Heart left ventricle (tissue), 16 donors: Measurements from ENCODE around the gene TEX10. TPM values are rescaled to one million over a fixed set of nuclear protein-coding genes. Genes with fewer than 3 reads are reported as not detected.

ENCODE experiments used
- ATAC-seq, 4 donors: fragments of 200-7000 bp; cut with Tn5 transposase; one replicate each; pipeline ENCODE4 v1.9.1; 2020 to 2022; ENCODE audit warnings: moderate library complexity in 4 of 4, mild to moderate bottlenecking in 3 of 4, moderate number of reproducible peaks in 1 of 4
- DNase-seq, 5 donors: peaks; one replicate each; pipeline ENCODE4 v3.0.0-alpha.2; 2020
- H3K27ac ChIP-seq, 12 donors: fragments of 200-600 bp; sonication (generic) in 4 of 12; one replicate each; pipeline versions ENCODE4 v1.5.0 to v1.8.0; 2016 to 2022; ENCODE audit warnings: mild to moderate bottlenecking in 2 of 12
- H3K27me3 ChIP-seq, 9 donors: fragments of 200-600 bp; sonication (generic) in 2 of 9; one replicate each; pipeline versions ENCODE4 v1.5.1 to v1.8.0; 2016 to 2022; ENCODE audit warnings: mild to moderate bottlenecking in 3 of 9
- H3K36me3 ChIP-seq, 9 donors: fragments of 200-600 bp; sonication (generic) in 2 of 9; one replicate each; pipeline versions ENCODE4 v1.5.0 to v1.8.0; 2018 to 2022; ENCODE audit warnings: mild to moderate bottlenecking in 2 of 9
- H3K4me1 ChIP-seq, 12 donors: fragments of 200-600 bp; sonication (generic) in 4 of 12; one replicate each; pipeline versions ENCODE4 v1.5.0 to v1.8.0; 2016 to 2022; ENCODE audit warnings: mild to moderate bottlenecking in 3 of 12
- H3K4me3 ChIP-seq, 12 donors: fragments of 200-600 bp; sonication (generic) in 4 of 12; one replicate each; pipeline versions ENCODE4 v1.5.0 to v1.8.0; 2017 to 2022; ENCODE audit warnings: mild to moderate bottlenecking in 9 of 12, moderate library complexity in 4 of 12
- H3K9me3 ChIP-seq, 12 donors: fragments of 200-600 bp; sonication (generic) in 4 of 12; one replicate each; pipeline versions ENCODE4 v1.5.0 to v1.8.0; 2016 to 2022; ENCODE audit warnings: mild to moderate bottlenecking in 1 of 12
- CTCF ChIP-seq, 12 donors: fragments of 200-600 bp; sonication (generic) in 4 of 12; IDR thresholded peaks; one replicate each; pipeline versions ENCODE4 v1.5.0 to v1.8.0; 2018 to 2022; ENCODE audit warnings: antibody characterized with exemption in 12 of 12, mild to moderate bottlenecking in 5 of 12
- POLR2A ChIP-seq, 2 donors: fragments of 450-650 bp; IDR thresholded peaks; one replicate each; pipeline ENCODE4 v1.6.1; 2017; ENCODE audit warnings: antibody characterized with exemption in 2 of 2, mild to moderate bottlenecking in 2 of 2, moderate library complexity in 2 of 2
- WGBS, 4 donors: extraction: QIAGEN DNeasy Blood & Tissue Kit in 2 of 4; methylation state at CpG; one replicate each; pipeline versions ENCODE4 v1.1.5 to v1.1.7; 2013 to 2018; 5-methylcytosine and 5-hydroxymethylcytosine counted together
- intact Hi-C, 10 donors: fragments of 100-400 bp; cut with DNase I; formaldehyde crosslinking; loops; one replicate each; pipeline versions ENCODE4 v1.11.1 to v1.14.2; 2022
- polyA plus RNA-seq, 2 donors: library from polyadenylated mRNA; stranded (reverse); fragments of 200-250 nt; gene quantifications; one replicate each; pipeline ENCODE4 v1.2.3, GENCODE V29; 2013
- total RNA-seq, 9 donors: library from RNA; depleted of rRNA in 2 of 9; stranded (reverse); fragments of >200 nt in 2 of 9; fragmentation: NEBNext Ultra II Directional in 3 of 9; extraction: Animal tissue kit (Norgen Biotek cat#: 25700) in 3 of 9; gene quantifications; one replicate each; pipeline versions ENCODE4 v1.1.0 to v1.2.4, GENCODE V29; 2016 to 2023
- donor health status: ischemic (EF 13 %, LVEDD 7.1; RV severe dilation, severe dysfunction).
- donor health status: healthy with polysubstance abuse.
- donor health status: DM: no; HTN: yes; CAD: no.
- donor health status: DM: no; HTN: no; CAD: no.
- donor health status: ischemic (EF 25% LVEDD 6.9; RV normal size, moderate dysfunction).
- donor health status: ischemic (EF 25% LVEDD 5.7; RV mildly dilated, moderate dysfunction).
- donor health status: healthy.
- donor health status: DM: yes; HTN: yes; CAD: no.
- donor health status: ischemic (EF 35%, LVEDD 5.7; RV mildly dilated, moderate dysfunction).
- donor health status: nonischemic (EF 11% LVEDD 7.7; RV severe dilation, severe dysfunction).
- donor health status: DM: yes; HTN: yes; CAD: no.
- donor health status: PGD.
- donor health status: ischemic (EF 29% LVEDD 5.4; RV normal size, mild dysfunction).
- donor health status: nonischemic (EF 23%, LVEDD 6.1; RV moderate dilation, normal function).

Gene TEX10
- total and polyA plus RNA-seq, 11 donors = 2.7 to 10.6 (median 9.1) TPM

- ATAC-seq (no peak), DNase-seq (no peak)
- TF ChIP-seq POLR2A (IDR thresholded peaks at IDR 0.05) = no peak
- no peak for TF ChIP-seq CTCF (IDR thresholded peaks at IDR 0.05)
- Histone ChIP-seq H3K27ac (no peak overlapping the region), H3K9me3 (no peaks in the 10 kb centered on the region), H3K36me3 (peaks cover 0 to 59% (median 34%) of the 10 kb centered on the region in 9 donors), H3K4me1 (peaks cover 0 to 2% (median 0%) of the 10 kb centered on the region in 12 donors), H3K27me3 (no peaks in the 10 kb centered on the region), H3K4me3 (no peak overlapping the region)
- WGBS, 4 donors = 77 to 89% (median 83%) methylated on average over 1 of the region's 1 CpG
- intact Hi-C loops = loop anchor here in 1 of 10 donors (10.0 kb wide), 1 partner anchor 293 kb away; no protein-coding TSS in a partner anchor
Observed at GRCh38 chr9:100317706-100318105, 35.0 kb downstream of the TEX10 start.

GRCh38 chr9:100315561-100315960 is 37.2 kb downstream of the TEX10 start:
- Histone ChIP-seq H3K27ac (no peak overlapping the region), H3K4me1 (no peaks in the 10 kb centered on the region), H3K27me3 (no peaks in the 10 kb centered on the region), H3K9me3 (no peaks in the 10 kb centered on the region), H3K36me3 (peaks cover 0 to 48% (median 24%) of the 10 kb centered on the region in 9 donors), H3K4me3 (no peak overlapping the region)
- no peak for TF ChIP-seq POLR2A (IDR thresholded peaks at IDR 0.05)
- no peak for TF ChIP-seq CTCF (IDR thresholded peaks at IDR 0.05)
- ATAC-seq (no peak), DNase-seq (no peak)
- WGBS, 4 donors = 94 to 98% (median 96%) methylated on average over 4 of the region's 4 CpGs
- intact Hi-C loops = loop anchor here in 1 of 10 donors (10.0 kb wide), 1 partner anchor 291 kb away; no protein-coding TSS in a partner anchor

GRCh38 chr9:100309992-100310391 is 42.8 kb downstream of the TEX10 start:
- ATAC-seq (no peak), DNase-seq (no peak)
- intact Hi-C loops = loop anchor here in 1 of 10 donors (10.0 kb wide), 1 partner anchor 285 kb away; no protein-coding TSS in a partner anchor
- Histone ChIP-seq H3K4me1 (peaks cover 0 to 6% (median 0%) of the 10 kb centered on the region in 12 donors), H3K27ac (no peak overlapping the region), H3K36me3 (peaks cover 0 to 61% (median 29%) of the 10 kb centered on the region in 9 donors), H3K4me3 (no peak overlapping the region), H3K9me3 (no peaks in the 10 kb centered on the region), H3K27me3 (no peaks in the 10 kb centered on the region)
- TF ChIP-seq CTCF (IDR thresholded peaks at IDR 0.05) = no peak
- WGBS, 4 donors = 90 to 96% (median 92%) methylated on average over 2 of the region's 2 CpGs

GRCh38 chr9:100308965-100309564 is 43.7 kb downstream of the TEX10 start:
- ATAC-seq (no peak), DNase-seq (no peak)
- TF ChIP-seq CTCF (IDR thresholded peaks at IDR 0.05) = no peak
- no peak for TF ChIP-seq POLR2A (IDR thresholded peaks at IDR 0.05)
- Histone ChIP-seq H3K36me3 (peaks cover 0 to 64% (median 35%) of the 10 kb centered on the region in 9 donors), H3K27me3 (no peaks in the 10 kb centered on the region), H3K4me1 (peaks cover 0 to 6% (median 0%) of the 10 kb centered on the region in 12 donors), H3K9me3 (no peaks in the 10 kb centered on the region), H3K4me3 (no peak overlapping the region), H3K27ac (no peak overlapping the region)
- intact Hi-C loops = no loop called here
- WGBS, 4 donors = 81 to 97% (median 93%) methylated on average over 1 of the region's 1 CpG
